NCI-H524 (cell line): ENCODE measurements around the gene IZUMO4.

Experiments used
- DNase-seq, 2 experiments: peaks; one replicate each; lab custom pipeline; 2025; lab: John Stamatoyannopoulos, UW

IZUMO4 gene

GRCh38 chr19:2148482-2149135, 51.9 kb downstream of the IZUMO4 start:
- DNase-seq, result no peak
